ENCODE data around the gene HTT. TPM values are rescaled to one million over a fixed set of nuclear protein-coding genes. Genes with fewer than 3 reads are reported as not detected.
"Not testable (repeated sequence)": the region's sequence is repeated elsewhere in the genome, so short reads cannot be mapped to it uniquely, and the experiment has no call there.

The HTT gene
- total RNA-seq, 1 donor from 2014 or later: 38.5 TPM

DNA sequence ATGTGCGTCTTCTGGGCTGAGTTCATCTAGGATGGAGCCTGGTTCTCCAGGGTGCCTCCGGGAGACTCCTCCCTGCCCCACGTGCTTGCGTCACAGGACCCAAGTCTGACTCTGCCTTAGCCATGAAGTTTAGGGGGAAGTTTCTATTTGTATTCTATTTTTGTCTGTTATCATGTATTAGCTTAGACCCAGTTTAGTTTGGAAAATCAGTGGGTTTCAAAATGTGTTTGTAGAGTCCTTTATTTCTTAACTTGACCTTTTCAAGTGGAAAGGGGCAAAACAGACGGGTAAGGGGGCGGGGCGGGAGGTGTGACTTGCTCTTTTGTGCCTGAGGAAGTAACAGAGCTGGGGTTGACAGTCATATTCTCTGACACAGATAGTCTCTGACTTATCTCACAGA is 86.0 kb downstream of the HTT start:
- H3K4me1 Mint-ChIP-seq (ENCODE audit: low read depth): no peaks in the 10 kb centered on the region
- H3K9me3 Mint-ChIP-seq (ENCODE audit: low read depth): peaks cover 34% of the 10 kb centered on the region
- no peak for DNase-seq (ENCODE audit: low spot score)
- H3K4me3 Mint-ChIP-seq (ENCODE audit: unreplicated experiment): no peak overlapping the region
- TF ChIP-seq, protein P1, sequence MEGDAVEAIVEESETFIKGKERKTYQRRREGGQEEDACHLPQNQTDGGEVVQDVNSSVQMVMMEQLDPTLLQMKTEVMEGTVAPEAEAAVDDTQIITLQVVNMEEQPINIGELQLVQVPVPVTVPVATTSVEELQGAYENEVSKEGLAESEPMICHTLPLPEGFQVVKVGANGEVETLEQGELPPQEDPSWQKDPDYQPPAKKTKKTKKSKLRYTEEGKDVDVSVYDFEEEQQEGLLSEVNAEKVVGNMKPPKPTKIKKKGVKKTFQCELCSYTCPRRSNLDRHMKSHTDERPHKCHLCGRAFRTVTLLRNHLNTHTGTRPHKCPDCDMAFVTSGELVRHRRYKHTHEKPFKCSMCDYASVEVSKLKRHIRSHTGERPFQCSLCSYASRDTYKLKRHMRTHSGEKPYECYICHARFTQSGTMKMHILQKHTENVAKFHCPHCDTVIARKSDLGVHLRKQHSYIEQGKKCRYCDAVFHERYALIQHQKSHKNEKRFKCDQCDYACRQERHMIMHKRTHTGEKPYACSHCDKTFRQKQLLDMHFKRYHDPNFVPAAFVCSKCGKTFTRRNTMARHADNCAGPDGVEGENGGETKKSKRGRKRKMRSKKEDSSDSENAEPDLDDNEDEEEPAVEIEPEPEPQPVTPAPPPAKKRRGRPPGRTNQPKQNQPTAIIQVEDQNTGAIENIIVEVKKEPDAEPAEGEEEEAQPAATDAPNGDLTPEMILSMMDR (IDR thresholded peaks at IDR 0.05): no peak
- no peaks in the 10 kb centered on the region for H3K27me3 Mint-ChIP-seq (ENCODE audit: low read depth)
- no peak overlapping the region for H3K27ac Mint-ChIP-seq (ENCODE audit: unreplicated experiment)
- peaks cover 55% of the 10 kb centered on the region for H3K36me3 Mint-ChIP-seq (ENCODE audit: low read depth)

DNA sequence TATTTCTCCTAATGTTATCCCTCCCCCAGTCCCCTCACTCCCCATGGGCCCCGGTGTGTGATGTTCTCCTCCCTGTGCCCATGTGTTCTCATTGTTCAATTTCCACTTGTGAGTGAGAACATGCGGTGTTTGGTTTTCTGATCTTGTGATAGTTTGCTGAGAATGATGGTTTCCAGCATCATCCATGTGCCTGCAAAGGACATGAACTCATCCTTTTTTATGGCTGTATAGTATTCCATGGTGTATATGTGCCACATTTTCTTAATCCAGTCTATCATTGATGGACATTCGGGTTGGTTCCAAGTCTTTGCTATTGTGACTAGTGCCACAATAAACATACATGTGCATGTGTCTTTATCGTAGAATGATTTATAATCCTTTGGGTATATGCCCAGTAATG is 86.6 kb downstream of the HTT start:
- H3K9me3 Mint-ChIP-seq (ENCODE audit: low read depth): peaks cover 34% of the 10 kb centered on the region
- H3K27me3 Mint-ChIP-seq (ENCODE audit: low read depth); H3K27ac Mint-ChIP-seq (ENCODE audit: unreplicated experiment); H3K4me1 Mint-ChIP-seq (ENCODE audit: low read depth); DNase-seq (ENCODE audit: low spot score); H3K4me3 Mint-ChIP-seq (ENCODE audit: unreplicated experiment): not testable (repeated sequence)
- H3K36me3 Mint-ChIP-seq (ENCODE audit: low read depth): peaks cover 61% of the 10 kb centered on the region

DNA sequence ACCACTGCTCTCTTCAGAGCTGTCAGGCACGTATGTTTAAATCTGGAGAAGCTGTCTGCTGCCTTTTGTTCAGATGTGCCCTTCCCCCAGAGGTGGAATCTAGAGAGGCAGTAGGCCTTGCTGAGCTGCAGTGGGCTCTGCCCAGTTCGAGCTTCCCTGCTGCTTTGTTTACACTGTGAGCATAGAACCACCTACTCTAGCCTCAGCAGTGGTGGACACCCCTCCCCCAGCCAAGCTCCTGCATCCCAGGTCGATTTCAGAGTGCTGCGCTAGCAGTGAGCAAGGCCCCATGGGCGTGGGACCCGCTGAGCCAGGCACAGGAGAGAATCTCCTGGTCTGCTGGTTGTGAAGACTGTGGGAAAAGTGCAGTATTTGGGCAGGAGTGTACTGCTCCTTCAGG is 92.0 kb downstream of the HTT start:
- not testable (repeated sequence) for DNase-seq (ENCODE audit: low spot score); H3K27me3 Mint-ChIP-seq (ENCODE audit: low read depth); H3K4me3 Mint-ChIP-seq (ENCODE audit: unreplicated experiment); H3K27ac Mint-ChIP-seq (ENCODE audit: unreplicated experiment)
- Mint-ChIP-seq H3K4me1 (ENCODE audit: low read depth) (peaks cover 13% of the 10 kb centered on the region), H3K9me3 (ENCODE audit: low read depth) (peaks cover 37% of the 10 kb centered on the region), H3K36me3 (ENCODE audit: low read depth) (peaks cover 50% of the 10 kb centered on the region)

DNA sequence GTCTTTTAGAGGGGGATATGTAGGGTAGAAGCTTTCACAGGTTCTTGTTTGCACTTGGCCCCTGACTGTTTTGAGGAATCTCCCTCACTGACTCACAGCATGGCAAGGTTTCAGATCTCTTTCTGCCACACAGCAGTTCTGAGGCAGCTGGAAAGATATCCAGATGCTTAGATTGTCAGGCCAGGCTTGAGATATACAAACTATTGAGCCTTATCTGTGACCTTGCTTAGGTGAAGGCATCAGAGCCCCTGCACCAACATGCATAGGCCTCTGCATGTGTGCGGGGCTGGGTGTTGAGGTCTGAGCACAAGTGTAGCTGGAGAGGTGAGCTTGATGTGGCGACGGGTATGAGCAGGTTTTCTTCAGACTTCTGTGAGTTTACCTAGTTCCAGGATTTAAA is 93.5 kb downstream of the HTT start:
- H3K27me3 Mint-ChIP-seq (ENCODE audit: low read depth): no peaks in the 10 kb centered on the region
- no peak overlapping the region for H3K4me3 Mint-ChIP-seq (ENCODE audit: unreplicated experiment)
- H3K9me3 Mint-ChIP-seq (ENCODE audit: low read depth): peaks cover 21% of the 10 kb centered on the region
- H3K4me1 Mint-ChIP-seq (ENCODE audit: low read depth): peaks cover 13% of the 10 kb centered on the region
- TF ChIP-seq, protein P1 (IDR thresholded peaks at IDR 0.05): no peak
- H3K27ac Mint-ChIP-seq (ENCODE audit: unreplicated experiment): no peak overlapping the region
- no peak for DNase-seq (ENCODE audit: low spot score)
- H3K36me3 Mint-ChIP-seq (ENCODE audit: low read depth): peaks cover 39% of the 10 kb centered on the region

DNA sequence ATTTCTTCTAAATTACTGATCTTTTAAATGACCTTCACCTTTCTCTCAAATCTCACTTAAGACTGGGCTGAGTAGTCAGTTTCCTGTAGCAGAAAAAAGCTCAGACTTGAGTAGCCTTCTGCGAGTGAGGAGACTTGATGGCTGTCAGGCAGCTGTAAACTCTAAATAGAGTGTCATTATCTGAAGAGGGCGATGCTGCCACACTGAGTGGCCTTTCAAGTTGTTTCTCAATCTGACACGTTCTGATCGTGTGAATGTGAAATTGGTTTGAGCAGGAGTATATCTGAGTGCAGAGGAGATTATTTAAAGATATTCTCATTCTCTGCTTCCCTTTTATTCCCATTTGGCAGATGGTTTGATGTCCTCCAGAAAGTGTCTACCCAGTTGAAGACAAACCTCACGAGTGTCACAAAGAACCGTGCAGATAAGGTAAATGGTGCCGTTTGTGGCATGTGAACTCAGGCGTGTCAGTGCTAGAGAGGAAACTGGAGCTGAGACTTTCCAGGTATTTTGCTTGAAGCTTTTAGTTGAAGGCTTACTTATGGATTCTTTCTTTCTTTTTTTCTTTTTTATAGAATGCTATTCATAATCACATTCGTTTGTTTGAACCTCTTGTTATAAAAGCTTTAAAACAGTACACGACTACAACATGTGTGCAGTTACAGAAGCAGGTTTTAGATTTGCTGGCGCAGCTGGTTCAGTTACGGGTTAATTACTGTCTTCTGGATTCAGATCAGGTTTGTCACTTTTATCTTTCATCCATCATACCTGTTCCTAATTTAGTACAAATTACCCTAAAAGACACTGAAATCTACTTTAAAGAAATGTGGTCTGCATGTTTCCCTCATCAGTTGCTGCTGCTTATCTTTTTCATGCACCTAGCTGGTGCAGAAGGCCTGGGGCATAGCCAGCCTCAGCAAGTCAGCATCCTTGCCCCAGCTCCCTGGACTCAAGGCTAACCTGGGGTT is 100.2 kb downstream of the HTT start:
- TF ChIP-seq, protein P1 (IDR thresholded peaks at IDR 0.05): no peak
- no peak overlapping the region for H3K4me3 Mint-ChIP-seq (ENCODE audit: unreplicated experiment)
- peaks cover 4% of the 10 kb centered on the region for H3K4me1 Mint-ChIP-seq (ENCODE audit: low read depth)
- DNase-seq (ENCODE audit: low spot score): no peak
- no peak overlapping the region for H3K27ac Mint-ChIP-seq (ENCODE audit: unreplicated experiment)
- H3K36me3 Mint-ChIP-seq (ENCODE audit: low read depth): peaks cover 32% of the 10 kb centered on the region
- no peaks in the 10 kb centered on the region for H3K9me3 Mint-ChIP-seq (ENCODE audit: low read depth)
- no peaks in the 10 kb centered on the region for H3K27me3 Mint-ChIP-seq (ENCODE audit: low read depth)

DNA sequence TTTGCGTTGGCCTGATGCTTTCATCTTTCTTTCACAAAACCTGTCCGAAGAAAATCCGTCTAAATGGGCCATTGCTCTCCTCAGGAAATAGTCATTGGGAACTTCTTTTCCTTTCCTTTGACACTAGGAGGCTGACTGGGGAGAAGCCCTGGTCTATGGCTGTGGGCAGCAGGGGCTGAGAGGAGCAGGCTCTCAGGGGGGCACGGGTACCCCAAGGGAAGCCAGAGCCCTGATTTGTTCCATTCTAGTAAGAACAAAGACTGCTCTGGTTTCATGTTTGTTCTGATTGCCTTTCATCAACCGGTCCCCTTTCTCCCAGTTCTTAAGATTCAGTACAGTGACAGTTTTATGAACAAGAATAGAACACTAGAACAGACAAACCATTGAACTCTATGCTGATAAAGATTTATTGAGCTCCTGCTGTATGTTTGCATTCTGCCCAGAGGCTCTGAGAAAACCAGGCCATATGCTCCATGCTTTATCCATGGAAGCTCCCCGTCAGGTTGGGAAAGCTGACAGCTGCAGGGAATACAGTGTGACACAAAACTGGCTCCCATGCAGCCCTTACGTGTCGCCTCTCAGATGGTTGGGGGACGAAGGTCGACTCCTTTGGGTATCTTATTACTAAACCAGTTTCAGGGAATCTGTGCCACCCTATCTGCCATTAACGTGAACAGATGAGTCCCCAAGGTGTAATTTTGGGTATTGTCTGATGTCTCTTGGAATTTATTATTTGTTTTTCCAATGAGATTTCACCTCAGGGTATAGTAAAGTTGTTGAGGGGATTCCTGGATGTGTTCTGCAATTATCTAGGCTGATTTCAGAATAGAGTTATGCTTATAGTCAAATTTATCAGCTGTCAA is 102.1 kb downstream of the HTT start:
- no peak for DNase-seq (ENCODE audit: low spot score)
- H3K36me3 Mint-ChIP-seq (ENCODE audit: low read depth): peaks cover 36% of the 10 kb centered on the region

More for the DNA sequence above, 102.1 kb downstream of the HTT start:
- H3K27ac Mint-ChIP-seq (ENCODE audit: unreplicated experiment): no peak overlapping the region
- TF ChIP-seq, protein P1 (IDR thresholded peaks at IDR 0.05): no peak
- H3K4me3 Mint-ChIP-seq (ENCODE audit: unreplicated experiment): no peak overlapping the region
- peaks cover 4% of the 10 kb centered on the region for H3K4me1 Mint-ChIP-seq (ENCODE audit: low read depth)
- no peaks in the 10 kb centered on the region for H3K27me3 Mint-ChIP-seq (ENCODE audit: low read depth)
- H3K9me3 Mint-ChIP-seq (ENCODE audit: low read depth): no peaks in the 10 kb centered on the region

Measured in chondrocyte (in vitro differentiated cells).